ENCODE results near the gene CERK. TPM values are rescaled to one million over a fixed set of nuclear protein-coding genes. Genes with fewer than 3 reads are reported as not detected.

The CERK gene
- total and polyA plus RNA-seq, 9 of the 15 experiments (the other 6 are each of a cell fraction or from before 2014, with no cell fraction given): 1.1 to 14.9 (median 8.7) TPM

- Histone ChIP-seq H3K4me3 (no peak overlapping the region), H3K4me2 (ENCODE audit: insufficient read depth, low read length) (no peak overlapping the region), H3K36me3 (ENCODE audit: control insufficient read depth, insufficient read depth, low read length) (peaks cover 8% of the 10 kb centered on the region; the same call in 2 of the 3 replicates), H3K27ac (ENCODE audit: extremely low read depth, low read depth, low read length) (no peak overlapping the region), H3K9ac (ENCODE audit: insufficient read depth in 1 of 2, low read depth in 2 of 2, low read length in 2 of 2) (no peak overlapping the region; a peak in 2 of 4 replicates), H2AFZ (ENCODE audit: low read depth, low read length) (no peak overlapping the region), H3K27me3 (ENCODE audit: control insufficient read depth in 2 of 2, insufficient read depth in 2 of 2, low read length in 2 of 2) (no peaks in the 10 kb centered on the region), H3K79me2 (ENCODE audit: control insufficient read depth, insufficient read depth, low read length) (peaks cover 30% of the 10 kb centered on the region), H4K20me1 (replicated peaks; ENCODE audit: control insufficient read depth, insufficient read depth, low read length) (0 out of 2 replicates have a peak, but pooled peaks cover 4% of the 10 kb centered on the region), H3K9me3 (replicated peaks; ENCODE audit: control insufficient read depth, insufficient read depth, low read depth, low read length) (no peaks in the 10 kb centered on the region), H3K4me1 (replicated peaks in 1 of 2; ENCODE audit: control insufficient read depth in 2 of 2, insufficient read depth in 2 of 2, low read length in 2 of 2) (peaks cover 15 to 29% of the 10 kb centered on the region in 2 experiments), H3K9me1 (ENCODE audit: control insufficient read depth, insufficient read depth, low read length) (no peaks in the 10 kb centered on the region)
- ATAC-seq: no peak
- ChIA-PET POLR2A (interaction anchor here (1.0 to 1.4 kb wide), 2 partner anchors 10 to 152 kb away, joined by 5 to 6 read pairs; no protein-coding TSS in a partner anchor), CTCF (ENCODE audit: low intra/inter-chr PET ratio) (no interaction called here)
- WGBS (ENCODE audit: insufficient coverage, low coverage, missing lambda C conversion rate): 89% methylated on average over 4 of the region's 6 CpGs
- TF ChIP-seq RCOR1 (IDR thresholded peaks at IDR 0.05; ENCODE audit: borderline replicate concordance in 1 of 2, low read depth in 2 of 2, low read length in 2 of 2) (no peak), USF1 (CRISPR knock-in tag; IDR thresholded peaks at IDR 0.05) (no peak), HDGF (IDR thresholded peaks at IDR 0.05) (no peak), NCOA4 (IDR thresholded peaks at IDR 0.05; ENCODE audit: partially characterized antibody) (no peak), DEAF1 (CRISPR knock-in tag; IDR thresholded peaks at IDR 0.05) (no peak), FOS (IDR thresholded peaks at IDR 0.05; ENCODE audit: extremely low read depth, insufficient read length) (no peak), TRIM25 (IDR thresholded peaks at IDR 0.05; ENCODE audit: borderline replicate concordance) (no peak), GATA2 (CRISPR knock-in tag; IDR thresholded peaks at IDR 0.05) (no peak), SFPQ (IDR thresholded peaks at IDR 0.05; ENCODE audit: low read depth, low read length) (no peak), NBN (IDR thresholded peaks at IDR 0.05; ENCODE audit: low read depth) (no peak), POLR2AphosphoS5 (IDR thresholded peaks at IDR 0.05; ENCODE audit: control insufficient read depth, insufficient read depth, low read depth, low read length) (no peak), ARID2 (IDR thresholded peaks at IDR 0.05) (no peak), HBP1 (CRISPR knock-in tag; IDR thresholded peaks at IDR 0.05) (no peak), SRSF7 (optimal IDR thresholded peaks at IDR 0.05; ENCODE audit: low read depth, low read length) (no peak)
- intact Hi-C loops (cut with micrococcal nuclease) (no loop called here), in situ Hi-C loops (cut with MboI) (no loop called here)
- no TSS peak for BruUV-seq (replicated peaks)
- no peak for FAIRE-seq
- no peak for DNase-seq (ENCODE audit: extremely low read depth in 1 of 4, low spot score in 3 of 4)
These were observed 31.7 kb upstream of the CERK start for GRCh38 chr22:46769706-46770105.
